BE2C (cell line): ENCODE measurements around the gene PPP1R37.

ENCODE experiments used
- DNase-seq: peaks from one replicate; pipeline ENCODE4 v3.0.0-alpha.2; 2020
- H3K27me3 ChIP-seq: fragments of 250-450 bp; sonication (Bioruptor Pico); 2 replicates; pipeline ENCODE4 v1.5.1; 2020; ENCODE audit warnings: mild to moderate bottlenecking
- H3K36me3 ChIP-seq: fragments of 250-450 bp; sonication (Bioruptor Pico); 2 replicates; pipeline ENCODE4 v1.5.1; 2020; ENCODE audit warnings: mild to moderate bottlenecking
- H3K4me1 ChIP-seq: fragments of 250-450 bp; sonication (Bioruptor Pico); 2 replicates; pipeline ENCODE4 v1.5.1; 2020
- H3K4me3 ChIP-seq: 2 replicates; pipeline ENCODE4 v1.5.1; 2011; ENCODE audit warnings: low read depth, low read length
- H3K9me3 ChIP-seq: fragments of 250-450 bp; sonication (Bioruptor Pico); 2 replicates; pipeline ENCODE4 v1.5.1; 2020
- CTCF ChIP-seq: IDR thresholded peaks from 2 replicates; pipeline ENCODE4 v1.5.1; 2012; ENCODE audit warnings: mild to moderate bottlenecking, low read depth, low read length

Gene PPP1R37

GRCh38 chr19:45168767-45169351 is 75.9 kb downstream of the PPP1R37 start:
- DNase-seq: no peak
- Histone ChIP-seq H3K27me3 (no peaks in the 10 kb centered on the region), H3K9me3 (no peaks in the 10 kb centered on the region), H3K4me3 (no peak overlapping the region), H3K4me1 (no peaks in the 10 kb centered on the region), H3K36me3 (no peaks in the 10 kb centered on the region)
- TF ChIP-seq CTCF: no peak

GRCh38 chr19:45169602-45170001 is 76.6 kb downstream of the PPP1R37 start:
- DNase-seq: no peak
- no peak for TF ChIP-seq CTCF
- H3K4me1 ChIP-seq: no peaks in the 10 kb centered on the region
- no peaks in the 10 kb centered on the region for H3K27me3 ChIP-seq
- no peaks in the 10 kb centered on the region for H3K9me3 ChIP-seq
- H3K4me3 ChIP-seq: no peak overlapping the region
- no peaks in the 10 kb centered on the region for H3K36me3 ChIP-seq

GRCh38 chr19:45170146-45171106 is 77.4 kb downstream of the PPP1R37 start:
- Histone ChIP-seq H3K27me3 (no peaks in the 10 kb centered on the region), H3K4me3 (no peak overlapping the region)

GRCh38 chr19:45171211-45171623 is 78.2 kb downstream of the PPP1R37 start:
- Histone ChIP-seq H3K36me3 (no peaks in the 10 kb centered on the region), H3K4me3 (no peak overlapping the region), H3K4me1 (no peaks in the 10 kb centered on the region), H3K9me3 (no peaks in the 10 kb centered on the region), H3K27me3 (no peaks in the 10 kb centered on the region)
- no peak for TF ChIP-seq CTCF
- no peak for DNase-seq

More at GRCh38 chr19:45170146-45171106, 77.4 kb downstream of the PPP1R37 start:
- Histone ChIP-seq H3K4me1 (no peaks in the 10 kb centered on the region), H3K36me3 (no peaks in the 10 kb centered on the region), H3K9me3 (no peaks in the 10 kb centered on the region)
- no peak for TF ChIP-seq CTCF
- DNase-seq: no peak

GRCh38 chr19:45172173-45172572 is 79.2 kb downstream of the PPP1R37 start:
- Histone ChIP-seq H3K9me3 (no peaks in the 10 kb centered on the region), H3K27me3 (no peaks in the 10 kb centered on the region), H3K4me3 (no peak overlapping the region), H3K36me3 (no peaks in the 10 kb centered on the region), H3K4me1 (no peaks in the 10 kb centered on the region)
- no peak for DNase-seq
- no peak for TF ChIP-seq CTCF
